ENCODE results near the gene PRIMA1. TPM values are rescaled to one million over a fixed set of nuclear protein-coding genes. Genes with fewer than 3 reads are reported as not detected.

The PRIMA1 gene
- total and polyA plus RNA-seq, 2 experiments from 2014 or later: 2.1 to 3.5 TPM

GRCh38 chr14:93728651-93729016 lies 59.7 kb downstream of the PRIMA1 start:
- Histone ChIP-seq H3K4me2 (no peak overlapping the region), H4K20me1 (replicated peaks; ENCODE audit: insufficient read depth) (no peaks in the 10 kb centered on the region), H3K27me3 (ENCODE audit: insufficient read depth) (no peaks in the 10 kb centered on the region), H3K4me3 (no peak overlapping the region), H3F3A (replicated peaks; ENCODE audit: low read depth) (no peaks in the 10 kb centered on the region), H3K36me3 (ENCODE audit: insufficient read depth) (no peaks in the 10 kb centered on the region), H2AFZ (no peak overlapping the region), H3K79me2 (replicated peaks; ENCODE audit: insufficient read depth) (no peaks in the 10 kb centered on the region), H3K4me1 (ENCODE audit: insufficient read depth) (no peaks in the 10 kb centered on the region; the same call in 1 of the 2 replicates), H3K9me2 (ENCODE audit: insufficient read depth) (0 out of 2 replicates have a peak, but pooled peaks cover 3% of the 10 kb centered on the region), H3K27ac (ENCODE audit: low read depth) (no peak overlapping the region)
- Mint-ChIP-seq H3K4me3 (no peak overlapping the region), H3K4me1 (peaks cover 20% of the 10 kb centered on the region), H3K9me3 (no peaks in the 10 kb centered on the region), H3K27me3 (ENCODE audit: insufficient read depth, low read depth, poor library complexity) (peaks cover 5% of the 10 kb centered on the region), H3K27ac (no peak overlapping the region), H3K36me3 (ENCODE audit: low read depth) (no peaks in the 10 kb centered on the region; the same call in 2 of the 3 replicates)
- no peak for TF ChIP-seq NANOG (IDR thresholded peaks at IDR 0.05; ENCODE audit: borderline replicate concordance)
- no peak for TF ChIP-seq JUNB (IDR thresholded peaks at IDR 0.05; ENCODE audit: unreplicated experiment)
- no peak for TF ChIP-seq EZH2 (IDR thresholded peaks at IDR 0.05; ENCODE audit: low read depth, unreplicated experiment)
- ATAC-seq (no peak), DNase-seq (ENCODE audit: low spot score) (no peak)

GRCh38 chr14:93727917-93728650 lies 60.2 kb downstream of the PRIMA1 start:
- Mint-ChIP-seq H3K4me1 (peaks cover 17% of the 10 kb centered on the region), H3K27me3 (ENCODE audit: insufficient read depth, low read depth, poor library complexity) (peaks cover 5% of the 10 kb centered on the region), H3K9me3 (no peaks in the 10 kb centered on the region), H3K4me3 (no peak overlapping the region), H3K36me3 (ENCODE audit: low read depth) (no peaks in the 10 kb centered on the region; the same call in 2 of the 3 replicates), H3K27ac (no peak overlapping the region)
- no peak overlapping the region for H3K4me2 ChIP-seq
- DNase-seq (ENCODE audit: low spot score) (no peak), ATAC-seq (no peak)
- no peaks in the 10 kb centered on the region for H3K4me1 ChIP-seq (ENCODE audit: insufficient read depth)
- H3F3A ChIP-seq (replicated peaks; ENCODE audit: low read depth): no peaks in the 10 kb centered on the region
- no peak overlapping the region for H3K4me3 ChIP-seq
- no peak overlapping the region for H3K27ac ChIP-seq (ENCODE audit: low read depth)
- no peaks in the 10 kb centered on the region for H3K27me3 ChIP-seq (ENCODE audit: insufficient read depth)
- no peaks in the 10 kb centered on the region for H4K20me1 ChIP-seq (replicated peaks; ENCODE audit: insufficient read depth)
- H3K79me2 ChIP-seq (replicated peaks; ENCODE audit: insufficient read depth): no peaks in the 10 kb centered on the region
- H3K9me2 ChIP-seq (ENCODE audit: insufficient read depth): 0 out of 2 replicates have a peak, but pooled peaks cover 3% of the 10 kb centered on the region
- H3K36me3 ChIP-seq (ENCODE audit: insufficient read depth): no peaks in the 10 kb centered on the region
- no peak overlapping the region for H2AFZ ChIP-seq
- TF ChIP-seq REST (IDR thresholded peaks at IDR 0.05; ENCODE audit: unreplicated experiment): no peak
- no peak for TF ChIP-seq EZH2phosphoT487 (IDR thresholded peaks at IDR 0.05; ENCODE audit: unreplicated experiment)
- TF ChIP-seq NANOG (IDR thresholded peaks at IDR 0.05; ENCODE audit: borderline replicate concordance): no peak
- no peak for TF ChIP-seq POLR2AphosphoS5 (IDR thresholded peaks at IDR 0.05; ENCODE audit: low read depth)
- no peak for TF ChIP-seq JUNB (IDR thresholded peaks at IDR 0.05; ENCODE audit: unreplicated experiment)
- no peak for TF ChIP-seq ETS1 (IDR thresholded peaks at IDR 0.05)
- no peak for TF ChIP-seq ZNF114 (CRISPR knock-in tag; IDR thresholded peaks at IDR 0.05)
- TF ChIP-seq STAT1 (IDR thresholded peaks at IDR 0.05; ENCODE audit: unreplicated experiment): no peak
- no peak for TF ChIP-seq CREB1 (CRISPR knock-in tag; IDR thresholded peaks at IDR 0.05; ENCODE audit: low read depth)
- no peak for TF ChIP-seq ZNF462 (CRISPR knock-in tag; IDR thresholded peaks at IDR 0.05)

Measured in GM23338 (cell line).